BLaER1 treated with 17β-estradiol and CSF1 and Interleukin-3, amounts not matched to agents 10 nM and 100 nM (cell line): Measurements from ENCODE around the gene ZNF865.

Experiments used
- H3K27ac ChIP-seq, 11 experiments: shearing (Covaris generic); formaldehyde crosslinking; 2 replicates each; pipeline ENCODE4 v1.8.1; 2022
- H3K27me3 ChIP-seq, 11 experiments: shearing (Covaris generic); formaldehyde crosslinking; 2 replicates each; pipeline ENCODE4 v1.8.1; 2022
- H3K36me3 ChIP-seq, 11 experiments: shearing (Covaris generic); formaldehyde crosslinking; 2 replicates each; pipeline ENCODE4 v1.8.1; 2022
- H3K4me1 ChIP-seq, 10 experiments: shearing (Covaris generic); formaldehyde crosslinking; 2 replicates each; pipeline ENCODE4 v1.8.1; 2022
- H3K4me2 ChIP-seq, 11 experiments: shearing (Covaris generic); formaldehyde crosslinking; 2 replicates each; pipeline ENCODE4 v1.8.1; 2022
- H3K4me3 ChIP-seq, 10 experiments: shearing (Covaris generic); formaldehyde crosslinking; 2 replicates each; pipeline ENCODE4 v1.8.1; 2022
- H3K9ac ChIP-seq, 11 experiments: shearing (Covaris generic); formaldehyde crosslinking; 2 replicates each; pipeline ENCODE4 v1.8.1; 2022
- H3K9me3 ChIP-seq, 11 experiments: shearing (Covaris generic); formaldehyde crosslinking; replicated peaks in 1 of 11; 2 replicates each; pipeline ENCODE4 v1.8.1; 2022
- H4K20me1 ChIP-seq, 11 experiments: shearing (Covaris generic); formaldehyde crosslinking; 2 replicates each; pipeline ENCODE4 v1.8.1; 2022
- Cebpa-rat ChIP-seq, 11 experiments: shearing (Covaris generic); IDR thresholded peaks; 2 replicates each; pipeline ENCODE4 v1.8.1; 2022

The ZNF865 gene

DNA sequence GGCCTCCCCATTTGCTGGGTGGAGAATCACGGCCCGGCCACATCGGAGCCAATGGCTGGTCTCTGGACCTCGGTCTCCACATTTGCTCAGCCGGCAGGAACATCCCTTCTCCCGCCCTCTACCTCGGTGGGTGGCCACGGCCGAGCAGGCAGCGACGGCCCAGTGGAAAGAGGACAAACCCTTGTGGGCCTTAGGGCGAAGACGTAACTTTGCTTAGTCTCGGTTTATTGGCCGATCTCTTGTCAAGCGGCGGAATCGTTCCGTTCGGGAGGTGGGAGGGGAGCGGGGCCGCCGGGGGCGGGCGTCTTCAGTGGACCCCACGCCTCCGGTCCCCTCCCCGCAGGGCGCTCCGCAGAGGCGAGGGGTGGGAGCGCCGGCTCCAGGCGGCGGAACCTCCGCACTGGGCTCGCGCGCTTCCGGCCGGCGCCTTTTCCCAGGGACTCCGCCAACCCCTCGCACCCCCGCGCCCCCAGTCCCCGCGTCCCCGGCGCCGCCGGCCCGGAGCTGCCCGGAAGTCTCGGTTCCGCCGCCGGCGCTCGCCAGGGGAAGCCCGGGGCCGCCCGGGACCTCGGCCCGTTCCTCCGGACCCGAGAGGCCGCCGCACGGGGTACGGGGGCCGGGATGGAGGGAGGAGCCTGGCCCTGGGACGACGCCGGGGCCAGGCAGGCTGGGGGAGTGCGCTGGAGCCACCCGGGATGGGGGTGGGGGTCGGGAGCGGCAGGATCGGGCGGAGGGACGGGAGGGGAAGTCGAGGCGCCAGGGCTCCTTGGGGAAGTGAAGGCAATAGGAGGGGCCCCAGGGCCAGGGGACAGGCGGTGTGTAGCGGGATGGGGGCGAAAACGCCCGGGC is 35.4 kb downstream of the ZNF865 start, which contains the start of gene ZNF580:
TSS of gene ZNF580 (plus strand) at position 426 of the 849 bp plus-strand sequence. CDS start 1,507 bp downstream, outside the sequence.
- no peaks in the 10 kb centered on the region for H3K27me3 ChIP-seq
- no peak for TF ChIP-seq Cebpa-rat (IDR thresholded peaks at IDR 0.05)
- H3K27ac ChIP-seq: peak within 1 kb of the TSS; percentile 60 to 92 (median 86)
- peak within 1 kb of the TSS; percentile 95 to 100 (median 100) for H3K4me2 ChIP-seq
- peaks cover 0 to 28% (median 15%) of the 10 kb centered on the region in 11 experiments; a peak in 12 of 22 replicates for H4K20me1 ChIP-seq
- H3K36me3 ChIP-seq: peaks cover 18 to 29% (median 23%) of the 10 kb centered on the region in 11 experiments
- peak within 1 kb of the TSS; percentile 78 to 91 (median 87) for H3K4me3 ChIP-seq
- H3K4me1 ChIP-seq: peaks cover 60 to 79% (median 73%) of the 10 kb centered on the region in 10 experiments
- H3K9ac ChIP-seq: peak within 1 kb of the TSS; percentile 83 to 97 (median 89)
- no peaks in the 10 kb centered on the region for H3K9me3 ChIP-seq

DNA sequence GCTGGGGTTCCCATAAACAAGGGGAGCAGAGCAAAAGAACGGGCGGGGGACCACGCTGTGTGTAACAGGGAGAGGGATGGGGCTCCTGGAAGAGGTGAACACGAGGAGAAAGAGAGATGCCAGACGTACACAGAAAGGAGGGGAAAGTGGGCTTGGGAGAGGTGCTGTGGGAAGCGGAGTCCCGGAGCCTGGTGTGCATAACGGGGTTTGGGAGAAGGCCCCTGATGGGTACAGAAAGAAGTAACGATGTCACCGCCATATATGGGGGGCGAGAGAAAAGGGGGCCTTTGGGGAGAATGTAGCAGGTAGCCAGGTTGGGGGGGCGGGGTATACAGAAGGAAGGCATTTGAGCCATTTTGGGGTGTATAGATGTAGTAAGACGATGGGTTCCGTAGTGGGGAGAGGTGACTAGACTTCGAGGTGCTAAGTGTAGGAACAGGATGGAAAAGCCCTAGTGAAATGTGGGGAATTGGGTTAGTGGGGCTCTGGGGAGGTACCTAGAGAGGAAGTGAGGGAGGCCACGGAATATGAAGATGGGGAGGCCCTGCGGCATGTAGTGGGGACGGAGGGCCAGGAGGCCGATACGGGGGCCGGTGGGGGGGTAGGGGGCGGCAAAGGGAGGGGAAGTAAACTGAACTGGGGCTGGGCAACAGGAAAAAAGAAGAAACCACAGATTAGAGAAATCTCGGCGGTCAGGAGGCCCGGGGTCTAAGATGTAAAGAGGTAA is 36.1 kb downstream of the ZNF865 start:
- TF ChIP-seq Cebpa-rat (IDR thresholded peaks at IDR 0.05): no peak
- Histone ChIP-seq H3K27me3 (no peaks in the 10 kb centered on the region), H3K4me1 (peaks cover 60 to 79% (median 72%) of the 10 kb centered on the region in 10 experiments), H3K9me3 (no peaks in the 10 kb centered on the region), H3K4me3 (peak overlapping the region; percentile 78 to 91 (median 87)), H3K4me2 (peak overlapping the region; percentile 95 to 100 (median 100)), H3K9ac (peak overlapping the region; percentile 83 to 97 (median 89)), H3K36me3 (peaks cover 22 to 36% (median 28%) of the 10 kb centered on the region in 11 experiments), H4K20me1 (peaks cover 0 to 35% (median 16%) of the 10 kb centered on the region in 11 experiments; a peak in 14 of 22 replicates), H3K27ac (peak overlapping the region; percentile 60 to 92 (median 86))

- Histone ChIP-seq H3K4me3 (peak overlapping the region; percentile 78 to 91 (median 87)), H3K4me2 (peak overlapping the region; percentile 95 to 100 (median 100)), H4K20me1 (peaks cover 0 to 43% (median 21%) of the 10 kb centered on the region in 11 experiments; a peak in 16 of 22 replicates), H3K27me3 (no peaks in the 10 kb centered on the region), H3K27ac (peak overlapping the region; percentile 50 to 92 (median 86); a peak in 20 of 22 replicates), H3K9ac (peak overlapping the region; percentile 83 to 97 (median 89)), H3K9me3 (no peaks in the 10 kb centered on the region), H3K4me1 (peaks cover 62 to 79% (median 72%) of the 10 kb centered on the region in 10 experiments), H3K36me3 (peaks cover 22 to 42% (median 30%) of the 10 kb centered on the region in 11 experiments)
- TF ChIP-seq Cebpa-rat (IDR thresholded peaks at IDR 0.05): no peak
Observed at GRCh38 chr19:55642153-55643002, 36.9 kb downstream of the ZNF865 start.

GRCh38 chr19:55643003-55643886 is 37.8 kb downstream of the ZNF865 start, which contains the start of gene ZNF581:
Gene ZNF581 (plus strand): TSS chr19:55643649. CDS start chr19:55644572, 923 bp downstream.
- Histone ChIP-seq H3K4me3 (peak within 1 kb of the TSS; percentile 78 to 91 (median 87)), H3K36me3 (peaks cover 20 to 35% (median 27%) of the 10 kb centered on the region in 11 experiments), H3K4me2 (peak within 1 kb of the TSS; percentile 95 to 100 (median 100)), H3K9me3 (no peaks in the 10 kb centered on the region), H3K4me1 (peaks cover 61 to 75% (median 68%) of the 10 kb centered on the region in 10 experiments), H3K27me3 (no peaks in the 10 kb centered on the region), H4K20me1 (peaks cover 0 to 46% (median 23%) of the 10 kb centered on the region in 11 experiments; a peak in 16 of 22 replicates), H3K9ac (peak within 1 kb of the TSS; percentile 83 to 97 (median 89)), H3K27ac (peak within 1 kb of the TSS; percentile 50 to 92 (median 86); a peak in 21 of 22 replicates)
- TF ChIP-seq Cebpa-rat (IDR thresholded peaks at IDR 0.05): peak in 1 of 11 experiments; percentile 47; a peak in 1 of 22 replicates

GRCh38 chr19:55643887-55644176 is 38.4 kb downstream of the ZNF865 start:
- Histone ChIP-seq H3K36me3 (peaks cover 15 to 30% (median 21%) of the 10 kb centered on the region in 11 experiments), H4K20me1 (peaks cover 0 to 46% (median 23%) of the 10 kb centered on the region in 11 experiments; a peak in 16 of 22 replicates), H3K9ac (peak overlapping the region; percentile 83 to 97 (median 89)), H3K4me3 (peak overlapping the region; percentile 78 to 91 (median 87)), H3K27me3 (no peaks in the 10 kb centered on the region), H3K27ac (peak overlapping the region; percentile 35 to 92 (median 86); a peak in 20 of 22 replicates), H3K4me2 (peak overlapping the region; percentile 95 to 100 (median 99)), H3K9me3 (no peaks in the 10 kb centered on the region), H3K4me1 (peaks cover 62 to 74% (median 71%) of the 10 kb centered on the region in 10 experiments)
- TF ChIP-seq Cebpa-rat (IDR thresholded peaks at IDR 0.05): no peak

GRCh38 chr19:55644191-55644833 is 38.9 kb downstream of the ZNF865 start:
- peaks cover 15 to 30% (median 21%) of the 10 kb centered on the region in 11 experiments for H3K36me3 ChIP-seq
- peaks cover 62 to 74% (median 72%) of the 10 kb centered on the region in 10 experiments for H3K4me1 ChIP-seq
- H4K20me1 ChIP-seq: peaks cover 0 to 46% (median 23%) of the 10 kb centered on the region in 11 experiments; a peak in 16 of 22 replicates
- peak overlapping the region; percentile 78 to 91 (median 87) for H3K4me3 ChIP-seq
- peak overlapping the region; percentile 83 to 97 (median 89) for H3K9ac ChIP-seq
- H3K9me3 ChIP-seq: no peaks in the 10 kb centered on the region
- peak overlapping the region; percentile 95 to 100 (median 99) for H3K4me2 ChIP-seq
- TF ChIP-seq Cebpa-rat (IDR thresholded peaks at IDR 0.05): no peak
- no peaks in the 10 kb centered on the region for H3K27me3 ChIP-seq
- peak overlapping the region; percentile 35 to 92 (median 86); a peak in 21 of 22 replicates for H3K27ac ChIP-seq
